H1 (cell line): Measurements from ENCODE around the gene THUMPD2. TPM values are rescaled to one million over a fixed set of nuclear protein-coding genes. Genes with fewer than 3 reads are reported as not detected.

Experiments
- ASH2L ChIP-seq: fragments of 200-600, 300-600 bp; sonication (generic); IDR thresholded peaks from one replicate; pipeline ENCODE4 v1.7.1; 2017; ENCODE audit warnings: low read length
- CEBPB ChIP-seq: IDR thresholded peaks from 2 replicates; pipeline ENCODE4 v1.6.1; 2012; ENCODE audit warnings: low read depth, low read length
- CHD7 ChIP-seq: fragments of 300-600 bp; sonication (generic); IDR thresholded peaks from 2 replicates; pipeline ENCODE4 v1.7.1; 2012; ENCODE audit warnings: low read length, moderate library complexity, mild to moderate bottlenecking, inconsistent platforms; ENCODE audit not compliant: insufficient replicate concordance
- EP300 ChIP-seq, 2 experiments: IDR thresholded peaks; 1 replicate in 1 of 2; 2 replicates in 1 of 2; pipeline ENCODE4 v1.6.1; 2011 to 2012; ENCODE audit warnings: low read depth in 2 of 2, low read length in 2 of 2, mild to moderate bottlenecking in 2 of 2, borderline replicate concordance in 1 of 2, inconsistent platforms in 1 of 2, moderate library complexity in 1 of 2
- POU5F1 ChIP-seq: IDR thresholded peaks from 2 replicates; pipeline ENCODE4 v1.6.1; 2011; ENCODE audit warnings: low read depth, mild to moderate bottlenecking, low read length, moderate library complexity
- RFX5 ChIP-seq: IDR thresholded peaks from 2 replicates; pipeline ENCODE4 v1.6.1; 2011; ENCODE audit warnings: low read depth, low read length, improper control_type of control experiment, borderline replicate concordance
- SIRT6 ChIP-seq: IDR thresholded peaks from one replicate; pipeline ENCODE4 v1.7.1; 2012; ENCODE audit warnings: low read length, inconsistent platforms
- SP4 ChIP-seq: IDR thresholded peaks from 2 replicates; pipeline ENCODE4 v1.6.1; 2012; ENCODE audit warnings: low read length, inconsistent platforms
- TBP ChIP-seq: IDR thresholded peaks from 2 replicates; pipeline ENCODE4 v1.6.1; 2011; ENCODE audit warnings: low read depth, low read length, improper control_type of control experiment
- polyA plus RNA-seq, 7 experiments: library from polyadenylated mRNA; depleted of rRNA in 3 of 7; stranded (reverse) in 5 of 7; unstranded in 2 of 7; fragments of >200 nt in 5 of 7; fragments of 200-250 nt in 2 of 7; gene quantifications; 1 replicate in 5 of 7; 2 replicates in 1 of 7; 4 replicates in 1 of 7; pipeline versions ENCODE4 v1.2.1 to v1.2.3, GENCODE V29; 2011 to 2013; ENCODE audit warnings: missing spikeins in 2 of 7, mixed read lengths in 2 of 7
- total RNA-seq: library from RNA; stranded (reverse); fragmentation: NEBNext Ultra II Directional; extraction: Animal tissue kit (Norgen Biotek cat#: 25700); gene quantifications from 2 replicates; pipeline ENCODE4 v1.2.1, GENCODE V29; 2021

The THUMPD2 gene
- total and polyA plus RNA-seq, 2 of the 8 experiments (the other 6 are each of a cell fraction or from before 2014, with no cell fraction given) = 8.6 to 17.0 TPM

DNA sequence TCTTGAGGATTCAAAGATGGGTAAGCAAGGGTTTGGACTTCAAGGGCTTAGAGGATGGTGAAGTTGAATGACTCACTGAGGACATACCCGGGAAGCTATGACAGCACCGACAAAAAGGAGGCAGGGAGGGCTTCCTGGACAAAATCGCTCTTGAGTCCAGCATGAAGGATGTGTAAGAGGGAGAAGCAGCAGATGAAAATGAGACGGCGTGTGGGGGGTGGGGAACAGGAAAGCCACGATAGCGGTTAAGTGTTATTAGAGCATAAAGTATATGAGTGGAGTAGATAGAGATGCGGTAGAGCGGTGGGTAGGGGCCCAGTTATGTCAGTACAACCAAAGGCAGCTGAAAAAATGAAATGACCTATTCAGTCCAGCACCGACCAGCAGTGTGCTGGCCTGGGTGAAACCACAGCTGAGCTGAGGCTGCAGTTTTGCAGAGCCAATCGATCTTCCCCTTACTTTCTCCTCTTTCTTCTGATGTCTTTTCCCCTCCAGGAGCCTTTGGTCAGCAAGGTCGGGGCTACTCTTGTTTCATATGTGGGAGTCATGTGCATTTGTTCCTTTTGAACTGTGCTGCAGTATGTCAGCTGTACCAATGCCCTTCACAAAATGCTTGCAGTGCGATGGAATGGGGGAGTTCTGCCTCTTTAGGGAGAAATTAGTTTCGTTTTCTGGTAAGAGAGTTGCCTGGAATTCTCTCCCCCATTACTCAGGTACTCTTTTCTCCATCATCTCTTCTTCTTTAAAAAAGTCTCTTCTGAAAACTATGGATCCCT is 2.0 kb upstream of the THUMPD2 start (continued):
- TF ChIP-seq CHD7 (no peak), ASH2L (no peak), SP4 (no peak), SIRT6 (no peak), TBP (no peak), POU5F1 (no peak), EP300 (IDR thresholded peaks at IDR 0.05; ENCODE audit: borderline replicate concordance in 1 of 2, low read depth in 2 of 2, low read length in 2 of 2) (no peak), RFX5 (no peak), CEBPB (no peak)
